ENCODE measurements around the gene SHOC2.
"Not testable (repeated sequence)": the region's sequence is repeated elsewhere in the genome, so short reads cannot be mapped to it uniquely, and the experiment has no call there.

Gene SHOC2

DNA sequence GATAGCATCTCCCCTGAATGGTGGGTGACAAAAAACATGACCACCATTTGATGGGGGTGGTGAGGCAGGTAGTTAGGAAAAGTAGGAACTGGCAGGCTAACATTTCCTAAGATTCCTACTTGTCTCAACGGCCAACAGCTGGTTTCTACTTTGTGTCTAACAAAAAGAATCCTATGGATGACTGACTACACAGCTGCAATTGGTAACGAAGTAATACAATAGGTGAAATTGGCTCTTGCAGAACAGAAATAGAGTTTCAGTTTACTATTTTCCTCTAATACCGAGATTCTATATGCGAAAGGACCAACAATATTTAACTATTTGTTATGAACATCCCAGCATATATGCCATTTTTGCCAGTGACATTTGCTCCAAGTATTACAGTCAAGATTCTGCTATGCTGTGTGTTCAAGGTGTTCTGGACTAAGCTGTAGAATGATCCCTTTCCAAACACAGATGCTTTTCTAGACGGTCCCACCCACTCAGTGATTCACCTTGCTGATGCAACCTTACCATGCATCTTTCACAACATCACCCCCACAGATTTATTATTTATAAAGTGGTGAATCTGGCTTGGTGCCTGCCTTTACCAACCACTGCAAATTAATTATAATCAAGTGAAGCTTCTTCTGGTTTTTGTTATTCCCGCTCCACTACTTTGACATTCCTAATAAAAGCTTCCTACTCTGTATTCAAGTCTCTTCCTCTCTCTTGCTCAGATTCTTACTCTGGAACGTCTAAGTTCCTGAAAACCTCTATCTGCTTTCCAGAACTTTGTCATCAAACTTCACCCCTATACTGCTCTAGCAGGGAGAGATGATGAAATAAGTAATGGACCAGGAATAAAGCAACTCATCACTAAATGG, 17.2 kb upstream of the SHOC2 start:
- DNase-seq = no peak

DNA sequence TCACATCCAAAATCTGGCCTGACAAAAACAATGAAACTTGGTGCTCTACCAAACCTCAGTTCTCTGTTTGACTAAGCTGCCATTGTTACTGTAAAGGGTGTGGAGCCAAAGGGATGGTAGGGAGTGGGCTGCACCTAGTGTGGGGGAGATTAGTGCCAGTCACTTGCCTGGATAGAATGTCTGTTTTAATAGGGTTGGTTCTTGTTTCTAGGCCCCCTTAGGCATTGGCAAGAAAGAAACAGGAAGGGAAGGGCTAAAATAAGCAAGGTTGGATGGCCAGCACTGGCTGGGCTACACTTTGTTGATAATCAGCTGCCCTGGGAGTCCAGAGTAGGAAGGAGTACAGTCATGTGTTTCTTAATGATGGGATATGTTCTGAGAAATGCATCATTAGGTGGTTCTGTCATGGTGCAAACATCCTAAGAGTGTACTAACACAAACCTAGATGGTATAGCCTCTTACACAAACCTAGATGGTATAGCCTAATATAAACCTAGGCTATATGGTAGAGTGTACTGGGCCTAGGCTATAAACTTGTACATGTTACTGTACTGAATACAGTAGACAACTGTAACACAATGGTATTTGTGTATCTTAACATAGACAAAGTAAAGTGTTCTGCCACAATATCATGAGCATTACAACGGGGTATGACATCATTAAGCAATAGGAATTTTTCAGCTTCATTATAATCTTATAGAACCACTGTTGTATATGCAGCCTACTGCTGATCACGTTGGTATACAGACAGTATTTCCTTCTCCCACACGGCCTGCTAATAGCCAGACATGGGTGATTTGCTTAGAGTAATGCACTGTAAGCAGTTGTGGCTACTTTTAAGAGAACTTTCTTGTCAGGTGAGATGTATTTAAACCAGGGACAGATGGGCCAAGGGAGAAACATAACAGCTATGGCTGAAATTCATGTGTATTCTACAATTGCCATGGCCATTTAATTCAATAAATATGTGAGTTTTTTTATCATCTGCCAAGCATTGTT, 15.8 kb upstream of the SHOC2 start:
- no peak for DNase-seq

DNA sequence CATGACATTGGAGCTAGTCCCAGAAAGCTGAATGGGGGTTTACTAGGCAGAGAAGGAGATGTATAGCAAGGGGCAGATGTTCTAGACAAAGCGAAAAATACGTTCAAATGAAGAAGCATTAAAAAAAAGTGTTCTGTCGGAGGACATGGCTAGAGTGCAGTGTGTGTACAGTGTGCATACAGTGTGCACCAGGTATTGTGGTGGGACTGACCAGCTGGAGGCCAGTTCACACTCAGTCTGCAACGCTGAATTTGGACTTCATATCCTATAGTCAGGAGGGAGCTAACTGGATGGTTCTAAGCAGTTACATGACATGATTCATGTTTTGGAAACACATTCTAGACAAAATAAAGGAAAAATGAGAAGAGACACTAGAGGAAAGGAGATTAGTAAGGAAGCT, 9.3 kb upstream of the SHOC2 start:
- no peak for DNase-seq

DNA sequence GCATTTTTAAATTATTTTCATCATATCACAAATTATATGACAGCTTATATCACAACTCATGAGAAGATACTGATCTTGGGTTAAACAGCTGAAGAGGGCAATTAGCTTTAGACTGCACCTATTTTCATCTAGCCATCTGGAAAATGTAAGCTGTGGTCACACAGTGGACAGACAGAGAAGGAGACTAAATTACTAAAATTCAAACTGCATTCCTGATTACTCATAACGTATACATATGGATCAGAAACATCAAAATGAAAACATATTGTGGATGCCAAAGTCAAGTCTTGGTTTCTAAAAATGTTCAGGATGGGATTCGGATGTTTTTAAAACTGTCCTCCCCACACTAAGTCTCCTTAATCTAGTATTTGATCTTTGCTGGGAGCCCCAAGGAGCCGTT, 7.0 kb upstream of the SHOC2 start:
- no peak for DNase-seq

DNA sequence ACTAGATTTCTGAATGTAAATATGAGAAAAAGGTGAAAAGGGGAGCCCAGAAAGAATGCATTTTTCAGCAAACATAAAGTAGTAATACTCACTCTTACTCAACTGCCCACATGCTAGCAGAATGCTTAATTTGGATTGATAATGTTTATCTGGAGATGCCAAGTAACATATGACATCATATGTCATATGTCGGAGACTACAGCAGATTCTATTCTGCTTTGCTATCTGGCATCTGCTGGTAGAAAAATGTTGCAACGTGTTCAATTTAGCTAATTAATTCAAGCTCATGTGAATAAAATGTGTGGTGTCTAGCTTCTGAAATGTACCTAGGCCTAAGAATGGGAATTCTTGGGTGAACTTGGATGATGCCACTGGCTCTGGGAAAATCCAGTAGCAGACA, 5.0 kb upstream of the SHOC2 start:
- no peak for DNase-seq

DNA sequence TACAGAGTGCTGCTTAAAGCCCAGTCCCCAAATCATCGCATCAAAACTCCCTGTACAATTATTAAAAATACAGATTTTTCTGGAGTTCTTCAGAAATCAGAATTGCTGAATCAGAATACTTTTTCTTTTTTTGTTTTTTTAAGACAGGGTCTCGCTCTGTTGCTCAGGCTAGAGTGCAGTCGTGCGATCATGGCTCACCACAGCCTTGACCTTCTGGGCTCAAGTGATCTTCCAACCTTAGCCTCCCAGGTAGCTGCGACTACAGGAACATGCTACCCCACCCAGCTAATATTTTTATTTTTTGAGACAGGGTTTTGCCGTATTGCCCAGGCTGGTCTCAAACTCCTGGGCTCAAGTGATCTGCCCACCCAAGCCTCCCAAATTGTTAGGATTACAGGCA, 4.4 kb upstream of the SHOC2 start:
- no peak for DNase-seq

DNA sequence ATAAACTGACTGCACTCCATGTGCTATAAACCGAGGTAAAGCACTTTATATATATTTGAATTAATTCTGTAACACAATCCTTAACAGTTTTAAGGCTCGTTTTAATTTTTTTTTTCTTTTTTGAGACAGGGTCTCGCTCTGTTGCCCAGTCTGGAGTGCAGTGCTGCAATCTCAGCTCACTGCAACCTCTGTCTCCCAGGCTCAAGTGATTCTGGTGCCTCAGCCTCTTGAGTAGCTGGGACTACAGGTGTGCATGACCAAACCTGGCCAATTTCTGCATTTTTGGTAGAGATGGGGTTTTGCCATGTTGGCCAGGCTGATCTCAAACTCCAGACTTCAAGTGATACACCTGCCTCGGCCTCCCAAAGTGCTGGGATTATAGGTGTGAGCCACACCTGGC, 3.8 kb upstream of the SHOC2 start:
- not testable (repeated sequence) for DNase-seq

DNA sequence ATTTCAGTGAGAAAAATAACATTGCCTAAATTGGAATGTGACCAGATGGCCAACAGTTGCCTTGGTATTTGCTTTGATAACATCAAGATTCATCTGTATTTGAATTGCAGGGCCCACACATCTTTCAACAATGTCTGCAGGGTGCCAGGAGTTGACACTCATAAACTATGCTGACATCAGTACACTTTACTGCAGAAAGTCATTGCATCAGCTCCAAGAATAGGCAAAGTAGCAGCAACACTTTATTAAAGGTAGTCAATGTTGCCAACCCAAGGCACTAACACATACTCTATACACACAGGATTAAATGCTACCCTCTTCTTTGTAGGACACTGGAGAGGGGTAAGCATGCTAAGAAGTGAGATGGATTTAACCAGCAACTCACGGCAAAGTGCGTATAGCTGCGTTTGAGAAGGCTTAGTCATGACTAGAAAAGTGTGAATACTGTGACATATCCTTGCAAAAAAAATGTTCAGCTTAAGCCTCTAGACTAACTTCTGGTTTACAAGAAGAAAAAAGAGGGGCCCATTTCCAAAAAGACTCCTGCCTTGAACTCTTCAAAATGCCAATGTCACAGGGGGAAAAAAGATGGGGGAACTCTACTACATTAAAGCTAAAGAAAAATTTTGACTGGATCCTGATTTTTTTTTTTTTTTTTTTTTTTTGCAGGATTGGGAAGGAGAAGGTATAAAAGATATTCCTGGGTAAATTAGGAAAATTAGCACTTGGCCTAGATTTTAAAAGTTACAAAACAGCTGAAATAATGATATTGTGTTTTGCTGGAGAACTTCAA, 2.7 kb upstream of the SHOC2 start:
- no peak for DNase-seq

DNA sequence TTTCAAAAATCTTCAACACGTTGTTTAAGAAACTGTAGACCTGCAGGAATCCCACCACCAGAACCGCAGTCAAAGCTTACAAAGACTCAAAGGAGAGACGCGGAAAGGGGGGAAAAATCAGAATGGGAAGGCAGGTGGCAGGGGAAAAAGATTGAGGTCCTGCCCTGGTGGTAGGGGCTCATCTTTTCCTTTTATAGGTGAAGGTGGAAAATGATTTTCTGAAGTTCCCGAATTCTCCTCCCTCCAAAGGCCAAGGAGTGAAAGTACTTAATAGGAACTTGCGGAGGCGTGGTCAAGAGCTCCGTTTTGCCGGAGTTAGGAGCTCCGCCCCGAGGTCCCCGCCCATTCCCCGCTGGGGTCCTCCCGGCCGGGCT, 1.1 kb upstream of the SHOC2 start:
- no peak for DNase-seq

DNA sequence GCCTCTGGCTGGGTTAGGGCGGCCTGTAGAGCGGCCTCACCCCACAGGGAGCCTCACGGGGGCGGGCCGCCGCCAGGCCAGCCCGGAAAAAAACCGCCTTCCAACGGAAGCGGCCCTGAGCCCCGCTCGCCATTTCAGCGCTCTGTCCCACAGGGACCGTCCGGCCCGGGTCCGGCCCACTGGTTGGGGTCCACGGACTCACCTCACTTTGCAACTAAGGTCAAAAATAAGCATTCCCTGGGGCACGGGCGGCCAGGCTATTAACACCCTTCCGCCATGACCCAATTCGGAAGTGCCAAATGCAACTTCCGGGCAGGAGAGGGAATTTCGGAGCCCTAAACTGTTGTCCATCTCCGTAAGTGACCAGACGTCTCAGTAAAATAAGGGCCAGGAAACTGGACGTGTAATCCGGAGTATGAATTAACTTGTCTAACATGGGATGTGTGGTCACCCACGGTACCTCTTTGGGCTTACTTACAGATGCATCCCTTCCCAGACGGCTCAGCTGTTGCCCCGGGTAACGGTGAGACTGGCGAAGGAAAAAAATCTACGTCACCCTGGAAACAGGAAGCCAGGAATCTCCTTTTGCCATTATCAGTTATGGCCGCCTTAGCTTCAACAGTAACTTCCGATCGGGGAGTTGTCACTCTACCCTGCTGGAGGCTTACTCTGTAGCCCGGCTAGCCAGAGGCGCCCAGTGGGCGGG, 608 bp upstream of the SHOC2 start, which contains the start of gene BBIP1:
Gene BBIP1, minus strand, starts transcription at position 538 of the 706 bp plus-strand sequence. CDS start 1,023 bp downstream, outside the sequence.
- DNase-seq = peak; percentile 100

DNA sequence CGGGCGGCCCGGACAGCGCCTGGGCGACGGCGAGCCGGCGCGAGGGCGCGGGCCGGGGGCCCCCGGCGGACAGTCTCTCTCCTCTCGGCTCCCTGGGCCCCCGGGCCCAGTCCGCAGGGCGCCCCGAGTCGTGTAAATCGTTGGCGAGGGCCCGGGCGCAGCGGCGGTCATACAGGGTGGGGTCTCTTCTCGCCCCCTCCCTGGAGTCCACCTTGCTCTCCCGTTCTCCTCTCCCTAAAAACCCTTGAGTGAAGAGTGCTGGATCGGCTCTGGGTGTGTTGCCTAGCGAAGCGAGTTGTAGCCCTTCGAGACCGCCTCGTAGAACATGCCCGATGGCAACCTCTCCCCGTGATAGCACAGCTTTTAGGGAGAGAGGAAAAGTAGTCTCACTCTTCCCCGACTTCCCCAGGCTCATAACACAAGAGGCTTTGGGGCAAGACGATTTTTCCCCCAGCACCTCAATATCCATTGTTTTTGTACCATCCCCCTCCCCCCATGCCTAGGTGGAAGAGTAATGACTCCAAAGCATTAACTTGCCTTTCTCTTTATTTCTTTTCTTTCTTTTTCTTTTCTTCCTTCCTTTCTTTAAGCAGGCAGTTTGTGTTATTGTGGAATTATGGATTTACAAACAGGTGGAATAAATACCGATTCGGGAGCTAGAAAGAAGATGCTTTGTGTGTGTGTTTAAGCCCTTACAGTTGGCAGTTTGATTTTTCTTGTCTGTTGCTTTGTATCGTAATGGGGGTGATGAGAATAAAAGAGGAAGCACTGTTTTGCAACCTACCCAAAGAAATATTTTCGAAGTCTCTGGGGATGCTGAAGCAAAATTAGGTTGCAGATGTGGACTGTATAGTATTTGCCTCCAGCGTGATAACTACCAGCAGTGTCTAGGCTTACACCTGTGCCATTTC, 822 bp downstream of the SHOC2 start:
- peak; percentile 68 for DNase-seq

DNA sequence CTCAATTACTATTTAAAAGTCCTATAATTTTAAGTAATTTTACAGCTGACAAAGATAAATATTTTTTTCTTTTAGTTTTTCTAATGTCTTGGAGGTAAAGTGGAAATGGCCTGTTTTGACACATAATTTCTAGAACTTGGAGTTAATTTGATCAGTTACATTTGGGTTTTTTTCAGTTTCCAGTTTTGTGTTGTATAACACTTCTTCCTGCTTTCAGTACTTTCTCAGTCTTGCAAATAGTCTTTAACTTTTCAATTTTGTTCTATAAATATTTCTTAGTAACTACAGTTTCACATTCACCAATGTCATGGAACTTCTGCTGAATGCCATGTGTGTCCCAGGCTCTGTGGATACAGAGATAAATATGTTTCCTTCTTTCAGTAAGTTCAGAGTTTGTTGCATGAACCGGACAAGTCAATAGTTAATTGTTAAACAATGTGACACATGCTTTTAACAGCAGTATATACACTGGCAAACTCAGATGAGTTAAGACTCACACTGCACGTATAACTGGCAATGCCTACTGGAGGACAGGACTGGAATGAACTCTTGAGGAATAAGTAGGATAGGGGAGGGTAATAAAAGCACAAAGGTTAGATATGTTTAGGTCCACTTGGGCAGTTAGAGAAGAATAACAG, 4.6 kb downstream of the SHOC2 start:
- no peak for DNase-seq

DNA sequence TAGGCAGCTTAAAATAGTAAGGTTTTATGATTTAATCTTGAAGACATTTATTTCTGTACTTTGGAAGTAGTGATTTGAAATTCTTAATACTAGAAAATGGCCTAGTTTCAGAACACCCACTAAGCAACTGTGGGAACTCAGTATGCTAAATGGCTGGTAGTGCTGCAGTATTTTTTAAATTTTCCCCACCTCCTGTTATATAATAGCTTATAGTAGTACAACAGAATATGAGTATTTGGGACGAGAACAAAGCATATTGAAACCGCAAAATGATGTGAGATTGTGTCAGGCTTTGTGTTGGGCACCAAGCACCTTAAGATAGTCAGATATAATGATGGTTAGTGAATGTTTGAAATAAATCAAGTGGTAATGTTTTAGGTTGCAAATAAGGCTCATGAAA, 8.1 kb downstream of the SHOC2 start:
- no peak for DNase-seq

DNA sequence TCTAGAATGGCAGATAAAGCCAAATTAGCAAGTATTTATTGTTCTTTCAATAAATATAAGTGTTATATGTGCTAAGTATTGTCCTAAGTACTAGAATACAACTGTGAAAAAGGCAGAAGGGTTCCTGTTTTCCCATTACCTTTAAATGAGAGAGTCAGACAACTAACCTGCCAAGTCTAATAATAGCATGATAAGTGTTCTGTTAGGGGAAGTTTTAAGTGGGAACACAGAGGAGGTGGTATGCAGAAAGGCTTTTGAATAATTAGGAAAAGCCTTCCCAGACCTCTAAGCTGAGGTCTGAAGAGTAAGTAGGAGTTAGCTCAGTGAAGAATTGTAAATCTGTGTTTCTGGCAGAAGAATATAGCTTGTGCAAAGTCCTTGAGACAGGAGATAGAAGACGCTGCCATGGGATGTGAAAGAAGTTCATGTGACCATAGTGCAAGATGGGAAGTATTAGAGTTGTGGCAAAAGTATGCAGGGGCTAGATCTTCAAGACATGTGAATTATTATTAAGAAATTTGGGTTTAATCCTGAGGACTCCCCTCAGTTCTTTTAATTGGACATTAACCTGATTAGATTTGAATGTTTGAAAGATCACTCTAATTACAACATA, 12.5 kb downstream of the SHOC2 start:
- no peak for DNase-seq

DNA sequence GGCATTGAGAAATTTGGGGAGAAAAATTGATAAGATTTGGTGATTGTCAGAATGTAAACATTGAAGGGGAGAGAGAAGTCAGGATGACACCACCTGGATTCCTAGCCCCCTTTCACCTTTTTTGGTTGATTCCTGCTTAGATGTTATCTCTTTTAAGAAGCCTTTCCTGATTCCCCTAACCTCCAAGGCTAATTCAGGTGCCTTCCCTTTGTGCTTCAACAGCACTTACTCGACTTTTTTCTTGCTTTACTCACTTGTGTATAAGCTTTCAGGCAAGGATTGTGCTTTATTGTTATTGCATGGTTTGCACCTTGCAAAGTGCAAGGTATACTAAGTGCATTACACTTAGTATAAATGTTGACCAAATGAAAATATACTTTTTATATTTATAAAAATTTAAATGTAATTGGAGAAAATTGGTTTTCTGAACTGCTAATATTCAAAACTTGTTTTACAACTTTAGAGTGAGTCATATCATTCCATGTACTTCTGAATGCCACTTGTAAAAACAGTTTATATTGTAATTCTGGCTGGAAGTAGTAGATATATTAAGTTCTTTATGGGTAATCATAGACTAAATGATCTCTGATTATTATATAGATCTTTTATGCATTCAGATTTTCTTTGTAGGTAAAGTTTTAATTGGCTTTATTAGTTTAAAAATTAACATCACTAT, 13.2 kb downstream of the SHOC2 start:
- no peak for DNase-seq

DNA sequence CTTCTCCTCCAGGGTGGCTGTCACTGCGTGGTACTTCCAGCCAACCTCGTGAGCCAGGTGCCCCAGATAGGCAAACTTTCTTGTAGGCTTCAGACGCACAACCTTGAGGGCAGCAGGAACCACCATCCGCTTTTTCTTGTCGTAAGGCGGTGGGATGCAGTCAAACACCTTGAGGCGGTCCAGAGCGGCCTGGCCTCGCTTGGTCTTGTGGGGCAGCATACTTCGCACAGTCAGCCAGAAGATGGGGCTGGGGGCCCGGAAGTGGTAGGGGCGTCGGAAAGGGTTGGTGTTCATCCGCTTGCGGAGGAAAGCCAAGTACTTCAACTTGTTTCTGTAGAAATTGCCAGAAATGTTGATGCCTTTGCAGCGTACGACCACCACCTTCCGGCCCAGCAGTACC, 17.4 kb downstream of the SHOC2 start:
- no peak for DNase-seq

DNA sequence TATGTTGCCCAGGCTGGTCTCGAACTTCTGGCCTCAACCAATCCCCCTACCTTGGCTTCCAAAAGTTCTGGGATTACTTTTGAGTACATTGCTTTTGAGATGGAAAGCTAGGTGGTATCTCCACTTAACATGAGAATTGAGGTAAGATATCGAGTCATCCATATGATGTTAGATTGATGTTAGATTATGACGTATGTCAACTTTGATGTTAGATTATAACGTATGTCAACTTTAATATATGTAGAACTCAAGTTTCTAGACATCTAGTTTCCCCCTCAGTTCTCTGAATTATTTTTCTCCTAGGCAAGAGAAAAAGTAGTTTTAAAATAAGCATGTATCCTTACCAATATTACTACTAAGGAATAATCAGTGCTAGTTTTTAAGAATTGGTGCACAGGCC, 20.0 kb downstream of the SHOC2 start:
- no peak for DNase-seq

DNA sequence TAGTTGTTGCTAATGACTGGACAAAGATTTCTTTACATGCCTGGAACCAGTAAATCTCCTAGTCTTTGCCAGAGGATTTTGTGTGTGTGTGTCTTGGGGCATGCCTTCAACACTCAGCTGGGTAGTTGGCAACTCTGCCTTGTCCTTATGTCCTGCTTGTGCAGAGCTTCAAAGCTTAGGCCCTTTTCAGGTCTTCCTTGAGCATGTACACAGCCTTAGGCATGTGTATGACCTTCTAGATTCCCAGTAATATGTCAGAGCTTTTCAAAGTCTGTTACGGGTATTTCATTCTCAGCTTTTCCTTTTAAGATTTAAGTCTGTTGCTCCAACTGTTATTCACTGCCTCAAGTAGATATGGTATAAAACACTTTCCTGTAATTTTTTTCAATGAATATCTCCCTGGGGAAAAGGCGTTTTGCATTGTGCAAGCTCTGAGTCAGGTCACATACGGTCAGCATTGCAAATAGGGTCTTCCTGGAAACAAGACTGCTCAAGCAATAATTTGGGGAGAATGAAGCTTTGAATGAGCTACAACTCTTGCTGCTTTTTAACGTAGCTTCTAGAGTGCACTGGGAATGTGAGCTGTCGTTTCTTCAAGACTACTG, 25.5 kb downstream of the SHOC2 start:
- no peak for DNase-seq

DNA sequence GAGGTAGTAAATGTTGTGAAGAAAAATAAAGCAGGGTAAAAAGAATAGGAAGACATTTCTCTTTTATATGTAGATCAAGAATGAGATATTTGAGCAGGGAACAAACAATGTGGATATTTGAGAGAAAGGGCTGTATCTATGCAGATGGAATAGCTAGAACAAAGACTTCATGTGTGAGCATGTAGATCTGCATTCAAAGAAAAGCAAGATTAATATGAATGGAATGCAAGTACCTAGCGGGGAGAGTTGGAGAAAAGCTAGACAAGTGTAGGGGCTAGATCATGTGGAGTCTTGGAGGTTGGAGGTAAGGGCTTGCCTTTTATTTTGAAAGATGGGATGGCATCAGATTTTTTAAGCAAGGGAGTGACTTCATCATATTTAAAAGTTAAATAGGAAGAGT, 27.1 kb downstream of the SHOC2 start:
- DNase-seq = no peak

Data from left hindlimb (tissue), 1 donor.